Sigmoid colon (tissue), 4 donors: ENCODE measurements around the gene CCDC152.

Experiments
- EP300 ChIP-seq, 4 donors: sonication (generic); formaldehyde crosslinking; IDR thresholded peaks; one replicate each; pipeline ENCODE4 v1.6.1; 2017; ENCODE audit warnings: antibody characterized with exemption in 4 of 4
- POLR2A ChIP-seq, 2 donors: fragments of 450-650 bp; IDR thresholded peaks; one replicate each; pipeline ENCODE4 v1.6.1; 2016; ENCODE audit warnings: antibody characterized with exemption in 2 of 2, mild to moderate bottlenecking in 2 of 2, moderate library complexity in 2 of 2
- POLR2AphosphoS5 ChIP-seq, 4 donors: sonication (generic); formaldehyde crosslinking; IDR thresholded peaks; one replicate each; pipeline ENCODE4 v1.6.1; 2017; ENCODE audit warnings: antibody characterized with exemption in 4 of 4
- TF ChIP-seq, protein P1 (sequence below), 4 experiments: fragments of 450-650 bp in 3 of 4; fragments of 200-600 bp in 1 of 4; IDR thresholded peaks; one replicate each; pipeline ENCODE4 v1.5.1; 2016 to 2019; ENCODE audit warnings: antibody characterized with exemption in 4 of 4, mild to moderate bottlenecking in 3 of 4, moderate library complexity in 2 of 4

GRCh38 chr5:42836070-42836769 lies 79.6 kb downstream of the CCDC152 start:
- TF ChIP-seq, protein P1, sequence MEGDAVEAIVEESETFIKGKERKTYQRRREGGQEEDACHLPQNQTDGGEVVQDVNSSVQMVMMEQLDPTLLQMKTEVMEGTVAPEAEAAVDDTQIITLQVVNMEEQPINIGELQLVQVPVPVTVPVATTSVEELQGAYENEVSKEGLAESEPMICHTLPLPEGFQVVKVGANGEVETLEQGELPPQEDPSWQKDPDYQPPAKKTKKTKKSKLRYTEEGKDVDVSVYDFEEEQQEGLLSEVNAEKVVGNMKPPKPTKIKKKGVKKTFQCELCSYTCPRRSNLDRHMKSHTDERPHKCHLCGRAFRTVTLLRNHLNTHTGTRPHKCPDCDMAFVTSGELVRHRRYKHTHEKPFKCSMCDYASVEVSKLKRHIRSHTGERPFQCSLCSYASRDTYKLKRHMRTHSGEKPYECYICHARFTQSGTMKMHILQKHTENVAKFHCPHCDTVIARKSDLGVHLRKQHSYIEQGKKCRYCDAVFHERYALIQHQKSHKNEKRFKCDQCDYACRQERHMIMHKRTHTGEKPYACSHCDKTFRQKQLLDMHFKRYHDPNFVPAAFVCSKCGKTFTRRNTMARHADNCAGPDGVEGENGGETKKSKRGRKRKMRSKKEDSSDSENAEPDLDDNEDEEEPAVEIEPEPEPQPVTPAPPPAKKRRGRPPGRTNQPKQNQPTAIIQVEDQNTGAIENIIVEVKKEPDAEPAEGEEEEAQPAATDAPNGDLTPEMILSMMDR (IDR thresholded peaks at IDR 0.05): no peak
- TF ChIP-seq EP300 (IDR thresholded peaks at IDR 0.05) (no peak), POLR2A (IDR thresholded peaks at IDR 0.05) (no peak), POLR2AphosphoS5 (IDR thresholded peaks at IDR 0.05) (no peak)
